ENCODE results near the gene PLXNA4. TPM values are rescaled to one million over a fixed set of nuclear protein-coding genes. Genes with fewer than 3 reads are reported as not detected.

The PLXNA4 gene, protein sequence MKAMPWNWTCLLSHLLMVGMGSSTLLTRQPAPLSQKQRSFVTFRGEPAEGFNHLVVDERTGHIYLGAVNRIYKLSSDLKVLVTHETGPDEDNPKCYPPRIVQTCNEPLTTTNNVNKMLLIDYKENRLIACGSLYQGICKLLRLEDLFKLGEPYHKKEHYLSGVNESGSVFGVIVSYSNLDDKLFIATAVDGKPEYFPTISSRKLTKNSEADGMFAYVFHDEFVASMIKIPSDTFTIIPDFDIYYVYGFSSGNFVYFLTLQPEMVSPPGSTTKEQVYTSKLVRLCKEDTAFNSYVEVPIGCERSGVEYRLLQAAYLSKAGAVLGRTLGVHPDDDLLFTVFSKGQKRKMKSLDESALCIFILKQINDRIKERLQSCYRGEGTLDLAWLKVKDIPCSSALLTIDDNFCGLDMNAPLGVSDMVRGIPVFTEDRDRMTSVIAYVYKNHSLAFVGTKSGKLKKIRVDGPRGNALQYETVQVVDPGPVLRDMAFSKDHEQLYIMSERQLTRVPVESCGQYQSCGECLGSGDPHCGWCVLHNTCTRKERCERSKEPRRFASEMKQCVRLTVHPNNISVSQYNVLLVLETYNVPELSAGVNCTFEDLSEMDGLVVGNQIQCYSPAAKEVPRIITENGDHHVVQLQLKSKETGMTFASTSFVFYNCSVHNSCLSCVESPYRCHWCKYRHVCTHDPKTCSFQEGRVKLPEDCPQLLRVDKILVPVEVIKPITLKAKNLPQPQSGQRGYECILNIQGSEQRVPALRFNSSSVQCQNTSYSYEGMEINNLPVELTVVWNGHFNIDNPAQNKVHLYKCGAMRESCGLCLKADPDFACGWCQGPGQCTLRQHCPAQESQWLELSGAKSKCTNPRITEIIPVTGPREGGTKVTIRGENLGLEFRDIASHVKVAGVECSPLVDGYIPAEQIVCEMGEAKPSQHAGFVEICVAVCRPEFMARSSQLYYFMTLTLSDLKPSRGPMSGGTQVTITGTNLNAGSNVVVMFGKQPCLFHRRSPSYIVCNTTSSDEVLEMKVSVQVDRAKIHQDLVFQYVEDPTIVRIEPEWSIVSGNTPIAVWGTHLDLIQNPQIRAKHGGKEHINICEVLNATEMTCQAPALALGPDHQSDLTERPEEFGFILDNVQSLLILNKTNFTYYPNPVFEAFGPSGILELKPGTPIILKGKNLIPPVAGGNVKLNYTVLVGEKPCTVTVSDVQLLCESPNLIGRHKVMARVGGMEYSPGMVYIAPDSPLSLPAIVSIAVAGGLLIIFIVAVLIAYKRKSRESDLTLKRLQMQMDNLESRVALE (N-terminal part only)
- polyA plus RNA-seq (2013, experiment 1 of 2) = 0.75 TPM
- 0.70 TPM for polyA plus RNA-seq (2013, experiment 2 of 2)

DNA sequence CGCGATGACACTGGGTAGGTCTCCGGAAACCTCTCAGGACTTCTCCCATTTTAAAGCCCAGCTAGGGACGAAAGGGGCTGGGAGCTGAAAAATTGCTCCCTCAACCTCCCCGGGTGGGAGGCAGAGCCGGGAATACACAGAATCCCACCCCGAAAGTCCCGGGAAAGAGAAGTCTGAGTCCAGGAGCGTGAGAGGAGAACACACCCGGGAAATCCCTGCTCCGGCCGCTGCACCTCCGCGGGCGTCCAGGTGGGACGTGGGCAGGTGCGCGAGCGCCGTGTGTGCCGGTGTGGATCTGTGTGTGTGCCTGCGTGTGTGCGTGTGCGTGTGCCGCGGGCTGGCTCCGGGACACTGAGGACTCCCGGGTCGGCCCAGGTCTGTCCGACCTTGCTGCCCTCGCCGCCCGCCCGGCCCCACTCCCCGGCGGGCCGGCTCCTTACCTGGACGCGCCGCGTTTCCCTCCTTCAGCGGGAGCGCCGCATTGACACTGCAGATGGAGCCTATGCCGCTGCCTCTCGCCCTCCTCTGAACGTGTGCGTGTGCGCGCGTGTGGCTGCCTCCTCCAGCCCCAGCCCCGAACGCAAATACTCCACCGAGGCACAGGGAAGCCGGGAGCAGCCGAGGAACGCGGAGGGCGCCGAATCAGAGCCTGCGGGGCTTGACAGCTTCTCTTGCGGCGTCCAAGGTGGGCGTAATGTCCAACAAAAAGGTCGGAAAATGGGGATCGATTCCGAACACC lies at the start of gene PLXNA4:
PLXNA4 (minus strand) TSS at position 489 of the 739 bp plus-strand sequence. CDS start 67,777 bp downstream, outside the sequence.
- Histone ChIP-seq H3K4me3 (ENCODE audit: low read length) (peak within 1 kb of the TSS; percentile 59), H3K27ac (ENCODE audit: low read depth, low read length) (no peak within 1 kb of the TSS), H3K36me3 (ENCODE audit: insufficient read depth, low read length) (no peaks in the 10 kb centered on the region), H3K27me3 (ENCODE audit: insufficient read depth, low read length) (peaks cover 89% of the 10 kb centered on the region), H3K4me1 (ENCODE audit: insufficient read depth, low read length) (peaks cover 34% of the 10 kb centered on the region), H3K9ac (ENCODE audit: low read depth, low read length) (no peak within 1 kb of the TSS), H3K9me3 (ENCODE audit: insufficient read depth, low read depth, low read length) (no peaks in the 10 kb centered on the region)
- 2% methylated on average over 67 of the region's 67 CpGs for WGBS

DNA sequence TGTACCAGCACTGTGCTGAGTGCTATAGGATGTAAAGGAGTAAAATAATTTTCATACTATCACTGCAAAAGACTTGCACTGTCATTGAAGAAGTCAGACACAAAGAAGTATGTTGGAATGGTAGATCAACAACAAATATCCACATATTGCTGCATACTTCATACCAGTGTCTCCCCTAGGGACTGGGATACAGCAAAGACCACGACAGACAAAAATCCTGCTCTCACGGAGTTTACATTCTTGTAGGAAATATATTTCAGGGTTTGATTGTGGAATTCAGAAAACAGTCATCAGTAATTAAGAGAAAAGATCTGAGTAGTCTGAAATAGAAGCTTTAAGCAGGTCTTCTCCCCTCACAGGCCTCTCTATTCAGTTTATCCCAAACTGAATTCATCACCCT lies 49.4 kb upstream of the PLXNA4 start:
- H3K27me3 ChIP-seq (ENCODE audit: insufficient read depth, low read length) = no peaks in the 10 kb centered on the region

DNA sequence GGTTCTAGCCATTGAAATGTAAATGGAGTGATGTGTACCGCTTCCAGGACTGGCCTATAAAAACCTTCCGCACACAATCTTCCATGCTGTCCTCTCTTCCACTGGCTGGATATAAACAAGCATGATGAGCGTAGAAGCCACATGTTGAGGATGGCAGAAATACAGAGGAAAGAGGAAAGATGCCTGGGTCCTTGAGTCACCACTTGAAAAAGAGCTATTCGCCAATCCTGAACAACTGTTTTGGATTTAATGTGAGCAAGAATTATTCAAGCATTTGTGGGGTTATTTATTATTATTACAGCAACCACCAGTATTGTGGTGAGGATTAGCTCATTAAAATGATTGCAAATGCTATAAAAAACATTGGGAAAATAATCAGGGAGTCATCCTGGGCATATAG lies 45.8 kb upstream of the PLXNA4 start:
- Histone ChIP-seq H3K27ac (ENCODE audit: low read depth, low read length) (no peak overlapping the region), H3K27me3 (ENCODE audit: insufficient read depth, low read length) (no peaks in the 10 kb centered on the region), H3K36me3 (ENCODE audit: insufficient read depth, low read length) (no peaks in the 10 kb centered on the region), H3K9ac (ENCODE audit: low read depth, low read length) (no peak overlapping the region), H3K4me3 (ENCODE audit: low read length) (no peak overlapping the region), H3K4me1 (ENCODE audit: insufficient read depth, low read length) (peaks cover 5% of the 10 kb centered on the region), H3K9me3 (ENCODE audit: insufficient read depth, low read depth, low read length) (no peaks in the 10 kb centered on the region)
- 94% methylated on average over 4 of the region's 4 CpGs for WGBS

More for the DNA sequence above, 49.4 kb upstream of the PLXNA4 start:
- H3K4me3 ChIP-seq (ENCODE audit: low read length) = no peak overlapping the region
- no peaks in the 10 kb centered on the region for H3K9me3 ChIP-seq (ENCODE audit: insufficient read depth, low read depth, low read length)
- no peak overlapping the region for H3K9ac ChIP-seq (ENCODE audit: low read depth, low read length)
- no peak overlapping the region for H3K27ac ChIP-seq (ENCODE audit: low read depth, low read length)
- H3K4me1 ChIP-seq (ENCODE audit: insufficient read depth, low read length) = no peaks in the 10 kb centered on the region
- 97% methylated on average over 2 of the region's 2 CpGs for WGBS
- no peaks in the 10 kb centered on the region for H3K36me3 ChIP-seq (ENCODE audit: insufficient read depth, low read length)

DNA sequence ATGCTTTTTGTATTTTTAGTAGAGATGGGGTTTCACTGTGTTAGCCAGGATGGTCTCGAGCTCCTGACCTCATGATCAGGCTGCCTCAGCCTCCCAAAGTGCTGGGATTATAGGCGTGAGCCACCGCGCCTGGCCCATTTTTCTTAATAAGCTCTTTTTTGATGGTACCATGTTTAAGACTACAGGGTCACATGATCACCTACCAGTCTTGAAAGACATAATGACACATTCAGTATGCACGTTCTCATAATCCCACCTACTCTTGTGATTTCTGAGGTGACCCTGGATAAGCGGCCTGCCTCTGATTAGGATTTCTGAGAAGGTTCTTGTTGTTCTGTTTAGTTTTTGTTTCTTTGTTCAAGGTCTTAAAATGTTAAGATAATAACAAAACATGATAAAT lies 43.7 kb upstream of the PLXNA4 start:
- peaks cover 16% of the 10 kb centered on the region for H3K27me3 ChIP-seq (ENCODE audit: insufficient read depth, low read length)
- WGBS = 90% methylated on average over 5 of the region's 6 CpGs
- no peak overlapping the region for H3K27ac ChIP-seq (ENCODE audit: low read depth, low read length)
- H3K4me1 ChIP-seq (ENCODE audit: insufficient read depth, low read length) = peaks cover 8% of the 10 kb centered on the region
- no peaks in the 10 kb centered on the region for H3K9me3 ChIP-seq (ENCODE audit: insufficient read depth, low read depth, low read length)
- no peak overlapping the region for H3K4me3 ChIP-seq (ENCODE audit: low read length)
- no peaks in the 10 kb centered on the region for H3K36me3 ChIP-seq (ENCODE audit: insufficient read depth, low read length)
- H3K9ac ChIP-seq (ENCODE audit: low read depth, low read length) = no peak overlapping the region

DNA sequence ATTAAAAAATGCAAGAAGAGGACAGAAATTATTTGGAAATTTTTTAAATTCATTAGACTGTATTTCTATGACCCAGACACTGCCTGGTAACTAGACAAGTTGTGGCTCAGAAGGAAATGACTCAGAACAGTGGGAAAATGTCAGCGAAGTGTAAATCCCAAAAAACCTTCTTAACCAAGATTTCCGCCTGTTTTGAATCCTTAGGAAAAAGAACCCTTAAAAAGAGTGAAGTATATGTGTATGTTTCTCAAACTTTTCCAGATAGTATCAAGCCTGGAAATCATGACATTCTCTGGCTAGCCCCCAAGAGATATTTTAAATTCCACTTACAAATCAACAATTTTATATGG lies 42.7 kb upstream of the PLXNA4 start:
- H3K4me1 ChIP-seq (ENCODE audit: insufficient read depth, low read length) = peaks cover 14% of the 10 kb centered on the region
- H3K9me3 ChIP-seq (ENCODE audit: insufficient read depth, low read depth, low read length) = no peaks in the 10 kb centered on the region
- WGBS = 88% methylated on average over 1 of the region's 2 CpGs
- no peak overlapping the region for H3K27ac ChIP-seq (ENCODE audit: low read depth, low read length)
- no peak overlapping the region for H3K9ac ChIP-seq (ENCODE audit: low read depth, low read length)
- peaks cover 19% of the 10 kb centered on the region for H3K27me3 ChIP-seq (ENCODE audit: insufficient read depth, low read length)
- no peaks in the 10 kb centered on the region for H3K36me3 ChIP-seq (ENCODE audit: insufficient read depth, low read length)
- H3K4me3 ChIP-seq (ENCODE audit: low read length) = no peak overlapping the region

DNA sequence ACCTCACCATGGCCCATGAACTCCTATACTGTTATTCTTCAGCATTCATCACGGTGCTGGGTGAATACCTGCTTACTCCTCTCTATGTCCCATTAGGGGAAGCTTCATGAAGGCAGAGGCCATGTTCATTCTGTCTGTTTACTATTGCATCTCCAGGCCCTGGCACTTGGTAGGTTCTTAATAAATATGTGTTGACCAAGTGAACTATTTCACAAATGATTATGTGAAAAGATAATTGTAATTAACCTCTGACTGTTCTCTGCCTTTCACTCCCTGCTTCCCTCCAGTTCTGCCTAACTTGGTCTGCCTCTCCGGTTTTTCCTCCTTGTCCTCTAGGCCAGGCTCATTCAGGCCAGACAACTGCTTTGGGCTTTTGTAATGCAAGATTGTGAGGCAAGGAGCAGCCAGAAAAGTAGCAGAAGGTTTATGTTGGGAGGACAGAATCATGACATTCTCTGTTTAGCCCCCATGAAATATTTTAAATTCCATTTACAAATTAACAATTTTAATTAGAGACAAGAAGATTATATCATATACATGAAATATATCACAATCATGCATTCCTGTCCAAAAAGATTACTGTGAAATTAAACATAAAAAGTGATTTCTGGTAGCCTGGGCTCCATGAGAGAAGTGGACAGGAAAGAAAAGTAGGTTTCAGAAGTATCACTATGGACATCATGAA lies 42.1 kb upstream of the PLXNA4 start:
- H3K27me3 ChIP-seq (ENCODE audit: insufficient read depth, low read length) = peaks cover 19% of the 10 kb centered on the region
- no peak overlapping the region for H3K27ac ChIP-seq (ENCODE audit: low read depth, low read length)
- H3K4me1 ChIP-seq (ENCODE audit: insufficient read depth, low read length) = peaks cover 16% of the 10 kb centered on the region
- no peaks in the 10 kb centered on the region for H3K36me3 ChIP-seq (ENCODE audit: insufficient read depth, low read length)
- 48% methylated on average over 2 of the region's 2 CpGs for WGBS
- no peak overlapping the region for H3K9ac ChIP-seq (ENCODE audit: low read depth, low read length)
- H3K4me3 ChIP-seq (ENCODE audit: low read length) = no peak overlapping the region
- H3K9me3 ChIP-seq (ENCODE audit: insufficient read depth, low read depth, low read length) = no peaks in the 10 kb centered on the region

DNA sequence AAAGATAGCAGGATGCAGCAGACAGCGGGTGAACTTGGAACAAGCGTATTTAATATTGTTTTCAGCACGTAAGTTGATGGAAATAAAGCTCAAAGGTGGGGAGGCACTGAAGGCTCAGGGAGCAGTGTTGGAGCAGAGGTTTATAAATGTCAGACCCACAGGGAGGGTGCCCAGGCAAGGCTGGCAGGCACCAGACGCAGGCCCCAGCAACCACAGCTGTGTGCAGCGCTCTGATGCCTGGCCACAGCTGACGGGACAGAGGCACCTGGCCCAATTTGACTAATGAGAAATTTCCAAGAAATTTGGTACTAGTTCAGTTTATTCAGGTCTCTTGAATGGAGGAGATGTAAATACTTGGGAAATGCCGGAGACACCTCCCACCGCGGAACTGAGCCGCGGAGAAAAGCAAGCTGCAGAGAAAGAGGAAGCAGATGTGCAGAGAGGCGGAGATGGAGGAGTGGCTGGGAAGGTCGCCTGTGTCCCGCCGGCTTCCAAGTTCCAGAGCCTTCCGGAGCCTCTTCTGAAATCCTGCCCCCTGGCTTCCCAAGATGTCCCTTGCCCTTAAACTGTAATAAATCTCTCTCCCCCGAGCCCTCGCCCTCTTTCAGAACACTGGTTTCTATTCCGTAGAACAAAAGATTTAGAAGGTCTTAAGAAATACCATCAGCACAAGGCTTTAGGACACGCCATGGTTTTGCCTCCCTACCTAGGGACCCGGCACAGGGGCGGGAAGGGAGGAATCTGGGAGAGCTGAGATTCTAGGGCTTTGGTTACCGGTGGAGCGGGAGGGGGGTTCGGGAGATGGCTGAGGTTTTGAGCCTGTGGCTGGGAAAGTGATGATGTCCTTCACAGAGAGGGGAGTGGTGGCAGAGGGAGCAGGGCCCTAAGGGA lies 38.4 kb upstream of the PLXNA4 start:
- no peaks in the 10 kb centered on the region for H3K36me3 ChIP-seq (ENCODE audit: insufficient read depth, low read length)
- peaks cover 16% of the 10 kb centered on the region for H3K4me1 ChIP-seq (ENCODE audit: insufficient read depth, low read length)
- no peak overlapping the region for H3K27ac ChIP-seq (ENCODE audit: low read depth, low read length)
- 24% methylated on average over 25 of the region's 25 CpGs for WGBS
- H3K9ac ChIP-seq (ENCODE audit: low read depth, low read length) = peak overlapping the region; percentile 56
- peak overlapping the region; percentile 64 for H3K4me3 ChIP-seq (ENCODE audit: low read length)
- no peaks in the 10 kb centered on the region for H3K9me3 ChIP-seq (ENCODE audit: insufficient read depth, low read depth, low read length)
- peaks cover 19% of the 10 kb centered on the region for H3K27me3 ChIP-seq (ENCODE audit: insufficient read depth, low read length)

DNA sequence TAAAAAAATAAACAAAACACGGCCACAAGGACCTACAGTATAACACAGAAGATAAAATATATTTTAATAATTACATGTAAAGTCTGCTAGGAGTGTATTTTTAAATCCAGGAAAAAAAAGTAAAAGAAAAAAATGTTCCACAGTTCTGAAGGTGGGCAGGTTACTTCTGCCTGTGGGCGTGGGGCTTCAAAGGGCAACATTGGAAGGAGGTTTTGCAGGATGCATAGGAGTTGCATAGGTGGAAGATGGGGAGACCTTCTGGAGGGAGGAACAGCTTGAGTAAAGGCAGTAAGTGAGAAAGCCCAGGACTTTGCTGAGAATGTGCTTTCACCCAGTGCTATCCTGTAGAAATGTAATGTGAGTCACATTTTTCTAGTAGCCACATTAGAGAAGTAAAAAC lies 37.5 kb upstream of the PLXNA4 start:
- Histone ChIP-seq H3K4me3 (ENCODE audit: low read length) (no peak overlapping the region), H3K9ac (ENCODE audit: low read depth, low read length) (no peak overlapping the region), H3K9me3 (ENCODE audit: insufficient read depth, low read depth, low read length) (no peaks in the 10 kb centered on the region), H3K27ac (ENCODE audit: low read depth, low read length) (no peak overlapping the region), H3K27me3 (ENCODE audit: insufficient read depth, low read length) (peaks cover 19% of the 10 kb centered on the region), H3K4me1 (ENCODE audit: insufficient read depth, low read length) (peaks cover 14% of the 10 kb centered on the region), H3K36me3 (ENCODE audit: insufficient read depth, low read length) (no peaks in the 10 kb centered on the region)
- 92% methylated on average over 1 of the region's 2 CpGs for WGBS

DNA sequence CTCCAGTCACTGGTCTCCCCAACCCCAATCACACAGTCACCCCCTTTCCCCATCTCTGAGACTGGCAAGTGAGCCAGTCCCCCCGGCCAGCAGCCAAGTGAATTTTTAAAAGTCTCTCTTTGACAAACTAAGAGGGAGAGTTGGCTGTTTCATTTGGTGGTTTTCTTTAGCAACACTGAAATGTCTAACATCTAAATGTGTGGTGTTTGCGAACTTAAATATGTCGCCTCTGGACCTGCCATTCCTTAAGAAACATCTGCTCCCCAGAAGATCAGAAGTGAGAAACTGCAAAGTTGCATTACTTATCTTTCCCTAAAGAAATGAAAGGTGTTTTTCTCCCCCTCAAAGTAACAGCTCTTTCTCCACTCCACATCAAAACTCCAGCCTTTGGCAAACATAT lies 34.7 kb upstream of the PLXNA4 start:
- Histone ChIP-seq H3K4me3 (ENCODE audit: low read length) (no peak overlapping the region), H3K36me3 (ENCODE audit: insufficient read depth, low read length) (no peaks in the 10 kb centered on the region), H3K9ac (ENCODE audit: low read depth, low read length) (no peak overlapping the region), H3K9me3 (ENCODE audit: insufficient read depth, low read depth, low read length) (no peaks in the 10 kb centered on the region), H3K27ac (ENCODE audit: low read depth, low read length) (no peak overlapping the region), H3K27me3 (ENCODE audit: insufficient read depth, low read length) (peaks cover 13% of the 10 kb centered on the region), H3K4me1 (ENCODE audit: insufficient read depth, low read length) (peaks cover 11% of the 10 kb centered on the region)
- WGBS = 100% methylated on average over 3 of the region's 3 CpGs

Data from HUES64 (cell line).